MM.1S (cell line): ENCODE results near the gene C6orf136.

Experiments used
- EZH2 ChIP-seq: fragments of 300-600 bp; sonication (generic); optimal IDR thresholded peaks from 2 replicates; pipeline ENCODE3; 2017; ENCODE audit warnings: low read depth, mild to moderate bottlenecking, antibody characterized with exemption, low read length, mixed read lengths
- EZH2phosphoT487 ChIP-seq: fragments of 300-600 bp; sonication (generic); IDR thresholded peaks from 2 replicates; pipeline ENCODE4 v1.6.1; 2018; ENCODE audit warnings: antibody characterized with exemption, low read length
- TF ChIP-seq, protein P1 (sequence below): fragments of 300-600 bp; sonication (generic); IDR thresholded peaks from 2 replicates; pipeline ENCODE4 v1.5.1; 2016; ENCODE audit warnings: antibody characterized with exemption, low read length, mixed read lengths

DNA sequence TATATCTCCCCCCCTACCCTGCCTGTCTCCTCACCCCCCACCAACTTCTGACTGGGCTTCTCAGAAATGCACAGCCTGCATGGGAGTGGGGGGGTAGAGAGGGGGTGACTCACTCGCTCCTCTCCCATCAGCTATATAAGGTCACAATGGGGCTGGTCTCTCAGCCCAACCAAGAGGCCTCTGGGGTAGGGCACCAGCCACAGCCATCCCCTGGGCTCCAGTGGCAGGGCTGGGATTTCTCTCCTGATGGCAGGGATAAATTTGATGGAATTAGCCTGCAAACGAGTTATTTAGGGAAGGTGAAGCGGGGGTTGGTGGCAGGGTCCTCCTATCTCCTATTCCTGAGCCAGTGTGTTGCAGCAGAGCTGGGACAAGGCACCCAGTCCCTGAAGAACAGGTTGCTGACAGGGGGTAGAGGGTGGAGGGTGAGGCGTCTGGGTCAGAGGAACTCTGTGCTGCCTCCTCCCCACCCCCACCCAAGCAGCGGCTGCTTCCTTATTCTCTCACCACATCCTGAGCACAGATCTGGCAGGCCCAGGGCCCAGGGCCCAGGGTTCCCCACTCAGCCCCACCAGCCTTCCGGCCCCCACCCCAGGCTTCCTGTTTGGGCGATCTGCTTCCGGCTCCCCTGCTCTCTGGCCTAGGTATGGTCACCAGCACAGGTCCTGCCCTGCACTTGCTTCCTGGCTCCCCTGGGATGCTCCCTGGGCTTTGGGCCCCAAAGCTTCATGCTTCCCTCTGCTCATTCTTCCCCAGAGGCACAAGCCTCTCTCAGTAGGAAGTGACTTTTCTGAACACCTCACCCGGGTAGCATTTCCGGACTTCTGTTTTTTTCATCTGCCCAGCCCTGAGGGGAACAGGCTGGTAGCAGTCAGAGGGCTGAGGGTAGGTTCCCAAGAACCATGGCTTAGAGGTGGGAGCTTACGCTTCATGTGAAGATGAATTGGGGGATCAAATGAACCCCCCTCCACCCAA, 35.5 kb downstream of the C6orf136 start:
- TF ChIP-seq, protein P1, sequence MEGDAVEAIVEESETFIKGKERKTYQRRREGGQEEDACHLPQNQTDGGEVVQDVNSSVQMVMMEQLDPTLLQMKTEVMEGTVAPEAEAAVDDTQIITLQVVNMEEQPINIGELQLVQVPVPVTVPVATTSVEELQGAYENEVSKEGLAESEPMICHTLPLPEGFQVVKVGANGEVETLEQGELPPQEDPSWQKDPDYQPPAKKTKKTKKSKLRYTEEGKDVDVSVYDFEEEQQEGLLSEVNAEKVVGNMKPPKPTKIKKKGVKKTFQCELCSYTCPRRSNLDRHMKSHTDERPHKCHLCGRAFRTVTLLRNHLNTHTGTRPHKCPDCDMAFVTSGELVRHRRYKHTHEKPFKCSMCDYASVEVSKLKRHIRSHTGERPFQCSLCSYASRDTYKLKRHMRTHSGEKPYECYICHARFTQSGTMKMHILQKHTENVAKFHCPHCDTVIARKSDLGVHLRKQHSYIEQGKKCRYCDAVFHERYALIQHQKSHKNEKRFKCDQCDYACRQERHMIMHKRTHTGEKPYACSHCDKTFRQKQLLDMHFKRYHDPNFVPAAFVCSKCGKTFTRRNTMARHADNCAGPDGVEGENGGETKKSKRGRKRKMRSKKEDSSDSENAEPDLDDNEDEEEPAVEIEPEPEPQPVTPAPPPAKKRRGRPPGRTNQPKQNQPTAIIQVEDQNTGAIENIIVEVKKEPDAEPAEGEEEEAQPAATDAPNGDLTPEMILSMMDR, result no peak
- TF ChIP-seq EZH2 (no peak), EZH2phosphoT487 (no peak)
